GM23338 (cell line): ENCODE measurements around the gene THRB. TPM values are rescaled to one million over a fixed set of nuclear protein-coding genes. Genes with fewer than 3 reads are reported as not detected.

ENCODE experiments used
- ATAC-seq: fragments of 200-7000 bp; cut with Tn5 transposase; 3 replicates; pipeline ENCODE4 v1.9.1; 2020
- DNase-seq: peaks from one replicate; pipeline ENCODE4 v3.0.0-alpha.2; 2015; ENCODE audit warnings: low spot score
- H2AFZ ChIP-seq: fragments of 200-600 bp; sonication (generic); 2 replicates; pipeline ENCODE4 v1.8.0; 2016; ENCODE audit warnings: antibody characterized with exemption, mild to moderate bottlenecking, moderate library complexity
- H3F3A ChIP-seq: fragments of 200-600 bp; sonication (generic); replicated peaks from 2 replicates; pipeline ENCODE4 v1.8.0; 2017; ENCODE audit warnings: antibody characterized with exemption, mixed run types, low read depth
- H3K27ac ChIP-seq: fragments of 200-600 bp; sonication (generic); 2 replicates; pipeline ENCODE4 v1.6.1; 2016; ENCODE audit warnings: low read depth
- H3K27me3 ChIP-seq: fragments of 200-600 bp; sonication (generic); 2 replicates; pipeline ENCODE4 v1.8.0; 2016; ENCODE audit warnings: mild to moderate bottlenecking, mixed run types, moderate library complexity; ENCODE audit not compliant: insufficient read depth
- H3K36me3 ChIP-seq: fragments of 200-600 bp; sonication (generic); 2 replicates; pipeline ENCODE4 v1.8.0; 2016; ENCODE audit warnings: mild to moderate bottlenecking; ENCODE audit not compliant: insufficient read depth
- H3K4me1 ChIP-seq: fragments of 200-600 bp; sonication (generic); 2 replicates; pipeline ENCODE4 v1.8.0; 2016; ENCODE audit warnings: mild to moderate bottlenecking, moderate library complexity; ENCODE audit not compliant: insufficient read depth
- H3K4me2 ChIP-seq: fragments of 200-600 bp; sonication (generic); 2 replicates; pipeline ENCODE4 v1.7.1; 2017; ENCODE audit warnings: mixed run types
- H3K4me3 ChIP-seq: fragments of 200-600 bp; sonication (generic); 2 replicates; pipeline ENCODE4 v1.6.1; 2016; ENCODE audit warnings: mixed run types
- H3K79me2 ChIP-seq: fragments of 200-600 bp; sonication (generic); replicated peaks from 2 replicates; pipeline ENCODE4 v1.8.0; 2017; ENCODE audit warnings: mild to moderate bottlenecking; ENCODE audit not compliant: insufficient read depth
- H3K9me2 ChIP-seq: fragments of 200-600 bp; sonication (generic); 2 replicates; pipeline ENCODE4 v1.8.0; 2017; ENCODE audit not compliant: insufficient read depth
- H4K20me1 ChIP-seq: fragments of 200-600 bp; sonication (generic); replicated peaks from 2 replicates; pipeline ENCODE4 v1.8.0; 2017; ENCODE audit warnings: mild to moderate bottlenecking; ENCODE audit not compliant: insufficient read depth
- H3K27ac Mint-ChIP-seq: 2 replicates; pipeline ENCODE4 v1.8.0; 2020; ENCODE audit warnings: inconsistent platforms, mild to moderate bottlenecking, moderate library complexity, mixed read lengths
- H3K27me3 Mint-ChIP-seq: 3 replicates; pipeline ENCODE4 v1.8.0; 2022; ENCODE audit warnings: low read depth, mild to moderate bottlenecking, moderate library complexity, mixed read lengths, inconsistent platforms; ENCODE audit not compliant: insufficient read depth, poor library complexity
- H3K36me3 Mint-ChIP-seq: 3 replicates; pipeline ENCODE4 v1.8.0; 2021; ENCODE audit warnings: low read depth, mild to moderate bottlenecking, inconsistent platforms, moderate library complexity, mixed read lengths
- H3K4me1 Mint-ChIP-seq: 3 replicates; pipeline ENCODE4 v1.8.0; 2020; ENCODE audit warnings: mild to moderate bottlenecking, inconsistent platforms, mixed read lengths
- H3K4me3 Mint-ChIP-seq: 3 replicates; pipeline ENCODE4 v1.8.0; 2021; ENCODE audit warnings: moderate library complexity, mild to moderate bottlenecking, inconsistent platforms, mixed read lengths
- H3K9me3 Mint-ChIP-seq: 3 replicates; pipeline ENCODE4 v1.8.0; 2020; ENCODE audit warnings: moderate library complexity, mild to moderate bottlenecking, inconsistent platforms, mixed read lengths
- EZH2 ChIP-seq: fragments of 200-600 bp; sonication (generic); IDR thresholded peaks from one replicate; pipeline ENCODE4 v1.8.0; 2017; ENCODE audit warnings: antibody characterized with exemption, mild to moderate bottlenecking, low read depth; ENCODE audit not compliant: unreplicated experiment
- EZH2phosphoT487 ChIP-seq: fragments of 200-600 bp; sonication (generic); IDR thresholded peaks from one replicate; pipeline ENCODE4 v1.8.1; 2018; ENCODE audit warnings: antibody characterized with exemption; ENCODE audit not compliant: unreplicated experiment
- JUNB ChIP-seq: IDR thresholded peaks from one replicate; pipeline ENCODE4 v1.6.1; 2016; ENCODE audit warnings: antibody characterized with exemption; ENCODE audit not compliant: unreplicated experiment
- NANOG ChIP-seq: IDR thresholded peaks from 2 replicates; pipeline ENCODE4 v1.6.1; 2016; ENCODE audit warnings: antibody characterized with exemption, borderline replicate concordance
- POLR2AphosphoS5 ChIP-seq: IDR thresholded peaks from 2 replicates; pipeline ENCODE4 v1.6.1; 2016; ENCODE audit warnings: antibody characterized with exemption, low read depth
- ZNF114 ChIP-seq: fragments of 250-450 bp; sonication (Bioruptor Pico); IDR thresholded peaks from 2 replicates; pipeline ENCODE4 v1.5.0; 2020; ENCODE audit warnings: mild to moderate bottlenecking, moderate library complexity
- ZNF331 ChIP-seq: fragments of 250-450 bp; sonication (Bioruptor Pico); IDR thresholded peaks from 2 replicates; pipeline ENCODE4 v1.5.0; 2020; ENCODE audit warnings: low read depth, mild to moderate bottlenecking, moderate library complexity
- polyA plus RNA-seq: library from polyadenylated mRNA; unstranded; fragments of >200 nt; fragmentation: Nextera tagmentation; extraction: Ambion mirVana; gene quantifications from 2 replicates; pipeline ENCODE4 v1.2.1, GENCODE V29; 2016
- total RNA-seq: library from RNA; depleted of rRNA; stranded (reverse); fragments of >200 nt; shearing (Covaris generic); gene quantifications from 2 replicates; pipeline ENCODE4 v1.2.3, GENCODE V29; 2014
- TF ChIP-seq, protein P1 (sequence below): IDR thresholded peaks from one replicate; pipeline ENCODE4 v1.6.1; 2018; ENCODE audit warnings: antibody characterized with exemption; ENCODE audit not compliant: unreplicated experiment
- TF ChIP-seq, protein P2 (sequence below), 2 experiments: fragments of 200-600 bp in 1 of 2; sonication (generic) in 1 of 2; conservative IDR thresholded peaks; 2 replicates each; pipeline versions ENCODE4 v1.5.1 to v1.6.1; 2016 to 2017; ENCODE audit warnings: antibody characterized with exemption in 2 of 2, low read depth in 2 of 2, mild to moderate bottlenecking in 2 of 2, moderate library complexity in 1 of 2
- TF ChIP-seq, protein P3 (sequence below): fragments of 250-450 bp; sonication (Bioruptor Pico); IDR thresholded peaks from 2 replicates; pipeline ENCODE4 v1.5.0; 2020; ENCODE audit warnings: mild to moderate bottlenecking, moderate library complexity

THRB gene
- total and polyA plus RNA-seq, 2 experiments from 2014 or later, result 1.7 to 3.2 TPM

DNA sequence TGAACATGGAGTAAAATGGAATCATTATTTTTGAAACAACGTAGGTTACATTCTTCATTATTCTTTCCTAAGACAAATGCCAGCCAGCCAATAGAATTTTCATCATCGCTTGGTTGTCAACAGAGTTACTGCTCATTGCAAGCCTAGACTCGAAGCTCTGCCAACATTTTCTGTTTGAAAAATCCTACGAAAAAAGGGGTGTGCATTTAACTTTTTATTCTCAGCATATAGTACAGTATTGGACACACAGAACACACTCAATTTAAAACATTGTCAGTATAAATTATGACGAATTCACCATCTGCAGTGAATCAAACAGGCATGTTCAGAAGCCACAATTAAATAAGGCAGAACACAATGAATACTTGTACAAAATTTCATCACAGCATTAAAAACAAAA, 317.4 kb downstream of the THRB start:
- Mint-ChIP-seq H3K36me3 (no peaks in the 10 kb centered on the region), H3K27me3 (no peaks in the 10 kb centered on the region), H3K27ac (no peak overlapping the region; the same call in 1 of the 2 replicates), H3K4me1 (peaks cover 14% of the 10 kb centered on the region), H3K9me3 (no peaks in the 10 kb centered on the region), H3K4me3 (no peak overlapping the region)
- no peak overlapping the region for H3K27ac ChIP-seq
- DNase-seq, result no peak
- no peaks in the 10 kb centered on the region for H3K36me3 ChIP-seq
- no peaks in the 10 kb centered on the region for H3K27me3 ChIP-seq
- H3K4me2 ChIP-seq, result no peak overlapping the region
- peaks cover 9% of the 10 kb centered on the region; the same call in 1 of the 2 replicates for H3K9me2 ChIP-seq
- H4K20me1 ChIP-seq, result no peaks in the 10 kb centered on the region
- ATAC-seq, result no peak
- H3K79me2 ChIP-seq, result no peaks in the 10 kb centered on the region
- no peak overlapping the region for H3K4me3 ChIP-seq
- no peak overlapping the region for H2AFZ ChIP-seq
- TF ChIP-seq JUNB (no peak), ZNF114 (CRISPR knock-in tag) (no peak)
- TF ChIP-seq, protein P1, sequence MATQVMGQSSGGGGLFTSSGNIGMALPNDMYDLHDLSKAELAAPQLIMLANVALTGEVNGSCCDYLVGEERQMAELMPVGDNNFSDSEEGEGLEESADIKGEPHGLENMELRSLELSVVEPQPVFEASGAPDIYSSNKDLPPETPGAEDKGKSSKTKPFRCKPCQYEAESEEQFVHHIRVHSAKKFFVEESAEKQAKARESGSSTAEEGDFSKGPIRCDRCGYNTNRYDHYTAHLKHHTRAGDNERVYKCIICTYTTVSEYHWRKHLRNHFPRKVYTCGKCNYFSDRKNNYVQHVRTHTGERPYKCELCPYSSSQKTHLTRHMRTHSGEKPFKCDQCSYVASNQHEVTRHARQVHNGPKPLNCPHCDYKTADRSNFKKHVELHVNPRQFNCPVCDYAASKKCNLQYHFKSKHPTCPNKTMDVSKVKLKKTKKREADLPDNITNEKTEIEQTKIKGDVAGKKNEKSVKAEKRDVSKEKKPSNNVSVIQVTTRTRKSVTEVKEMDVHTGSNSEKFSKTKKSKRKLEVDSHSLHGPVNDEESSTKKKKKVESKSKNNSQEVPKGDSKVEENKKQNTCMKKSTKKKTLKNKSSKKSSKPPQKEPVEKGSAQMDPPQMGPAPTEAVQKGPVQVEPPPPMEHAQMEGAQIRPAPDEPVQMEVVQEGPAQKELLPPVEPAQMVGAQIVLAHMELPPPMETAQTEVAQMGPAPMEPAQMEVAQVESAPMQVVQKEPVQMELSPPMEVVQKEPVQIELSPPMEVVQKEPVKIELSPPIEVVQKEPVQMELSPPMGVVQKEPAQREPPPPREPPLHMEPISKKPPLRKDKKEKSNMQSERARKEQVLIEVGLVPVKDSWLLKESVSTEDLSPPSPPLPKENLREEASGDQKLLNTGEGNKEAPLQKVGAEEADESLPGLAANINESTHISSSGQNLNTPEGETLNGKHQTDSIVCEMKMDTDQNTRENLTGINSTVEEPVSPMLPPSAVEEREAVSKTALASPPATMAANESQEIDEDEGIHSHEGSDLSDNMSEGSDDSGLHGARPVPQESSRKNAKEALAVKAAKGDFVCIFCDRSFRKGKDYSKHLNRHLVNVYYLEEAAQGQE, result no peak
- no peaks in the 10 kb centered on the region for H3F3A ChIP-seq
- peaks cover 14% of the 10 kb centered on the region for H3K4me1 ChIP-seq

DNA sequence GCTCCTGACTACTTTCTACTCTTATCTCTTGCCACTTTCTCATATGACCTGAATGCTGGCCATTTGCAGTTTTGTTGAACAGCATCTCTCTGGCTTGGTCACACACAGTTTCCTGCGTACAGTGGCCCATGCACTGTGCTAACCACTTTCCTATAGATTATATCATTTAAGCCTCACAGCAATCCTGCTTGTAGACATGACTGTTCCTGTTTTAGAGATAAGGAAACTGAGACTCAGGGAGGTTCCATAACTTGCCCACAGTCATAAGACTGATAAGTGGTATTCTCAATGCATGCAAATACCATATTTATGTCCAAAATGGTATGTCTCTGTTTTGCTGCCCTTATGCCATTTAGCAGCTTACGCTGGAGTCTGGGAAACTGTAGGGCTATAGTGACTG, 320.0 kb downstream of the THRB start:
- Mint-ChIP-seq H3K27me3 (no peaks in the 10 kb centered on the region), H3K9me3 (no peaks in the 10 kb centered on the region), H3K4me1 (peaks cover 16% of the 10 kb centered on the region), H3K4me3 (no peak overlapping the region), H3K36me3 (no peaks in the 10 kb centered on the region), H3K27ac (no peak overlapping the region)
- H3K27me3 ChIP-seq, result no peaks in the 10 kb centered on the region
- no peak for ATAC-seq
- H3F3A ChIP-seq, result no peaks in the 10 kb centered on the region
- H3K36me3 ChIP-seq, result no peaks in the 10 kb centered on the region
- H3K4me1 ChIP-seq, result peaks cover 18% of the 10 kb centered on the region
- no peak for DNase-seq
- H3K4me2 ChIP-seq, result no peak overlapping the region
- H4K20me1 ChIP-seq, result no peaks in the 10 kb centered on the region
- no peak overlapping the region for H3K27ac ChIP-seq
- H3K79me2 ChIP-seq, result no peaks in the 10 kb centered on the region
- H2AFZ ChIP-seq, result no peak overlapping the region
- peaks cover 9% of the 10 kb centered on the region; the same call in 1 of the 2 replicates for H3K9me2 ChIP-seq
- H3K4me3 ChIP-seq, result no peak overlapping the region
- TF ChIP-seq, protein P2, sequence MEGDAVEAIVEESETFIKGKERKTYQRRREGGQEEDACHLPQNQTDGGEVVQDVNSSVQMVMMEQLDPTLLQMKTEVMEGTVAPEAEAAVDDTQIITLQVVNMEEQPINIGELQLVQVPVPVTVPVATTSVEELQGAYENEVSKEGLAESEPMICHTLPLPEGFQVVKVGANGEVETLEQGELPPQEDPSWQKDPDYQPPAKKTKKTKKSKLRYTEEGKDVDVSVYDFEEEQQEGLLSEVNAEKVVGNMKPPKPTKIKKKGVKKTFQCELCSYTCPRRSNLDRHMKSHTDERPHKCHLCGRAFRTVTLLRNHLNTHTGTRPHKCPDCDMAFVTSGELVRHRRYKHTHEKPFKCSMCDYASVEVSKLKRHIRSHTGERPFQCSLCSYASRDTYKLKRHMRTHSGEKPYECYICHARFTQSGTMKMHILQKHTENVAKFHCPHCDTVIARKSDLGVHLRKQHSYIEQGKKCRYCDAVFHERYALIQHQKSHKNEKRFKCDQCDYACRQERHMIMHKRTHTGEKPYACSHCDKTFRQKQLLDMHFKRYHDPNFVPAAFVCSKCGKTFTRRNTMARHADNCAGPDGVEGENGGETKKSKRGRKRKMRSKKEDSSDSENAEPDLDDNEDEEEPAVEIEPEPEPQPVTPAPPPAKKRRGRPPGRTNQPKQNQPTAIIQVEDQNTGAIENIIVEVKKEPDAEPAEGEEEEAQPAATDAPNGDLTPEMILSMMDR (conservative IDR thresholded peaks at IDR 0.05; ENCODE audit: low read depth in 2 of 2), result no peak
- TF ChIP-seq POLR2AphosphoS5 (no peak), EZH2phosphoT487 (no peak), ZNF331 (CRISPR knock-in tag) (no peak), EZH2 (no peak), NANOG (no peak)
- TF ChIP-seq, protein P3, sequence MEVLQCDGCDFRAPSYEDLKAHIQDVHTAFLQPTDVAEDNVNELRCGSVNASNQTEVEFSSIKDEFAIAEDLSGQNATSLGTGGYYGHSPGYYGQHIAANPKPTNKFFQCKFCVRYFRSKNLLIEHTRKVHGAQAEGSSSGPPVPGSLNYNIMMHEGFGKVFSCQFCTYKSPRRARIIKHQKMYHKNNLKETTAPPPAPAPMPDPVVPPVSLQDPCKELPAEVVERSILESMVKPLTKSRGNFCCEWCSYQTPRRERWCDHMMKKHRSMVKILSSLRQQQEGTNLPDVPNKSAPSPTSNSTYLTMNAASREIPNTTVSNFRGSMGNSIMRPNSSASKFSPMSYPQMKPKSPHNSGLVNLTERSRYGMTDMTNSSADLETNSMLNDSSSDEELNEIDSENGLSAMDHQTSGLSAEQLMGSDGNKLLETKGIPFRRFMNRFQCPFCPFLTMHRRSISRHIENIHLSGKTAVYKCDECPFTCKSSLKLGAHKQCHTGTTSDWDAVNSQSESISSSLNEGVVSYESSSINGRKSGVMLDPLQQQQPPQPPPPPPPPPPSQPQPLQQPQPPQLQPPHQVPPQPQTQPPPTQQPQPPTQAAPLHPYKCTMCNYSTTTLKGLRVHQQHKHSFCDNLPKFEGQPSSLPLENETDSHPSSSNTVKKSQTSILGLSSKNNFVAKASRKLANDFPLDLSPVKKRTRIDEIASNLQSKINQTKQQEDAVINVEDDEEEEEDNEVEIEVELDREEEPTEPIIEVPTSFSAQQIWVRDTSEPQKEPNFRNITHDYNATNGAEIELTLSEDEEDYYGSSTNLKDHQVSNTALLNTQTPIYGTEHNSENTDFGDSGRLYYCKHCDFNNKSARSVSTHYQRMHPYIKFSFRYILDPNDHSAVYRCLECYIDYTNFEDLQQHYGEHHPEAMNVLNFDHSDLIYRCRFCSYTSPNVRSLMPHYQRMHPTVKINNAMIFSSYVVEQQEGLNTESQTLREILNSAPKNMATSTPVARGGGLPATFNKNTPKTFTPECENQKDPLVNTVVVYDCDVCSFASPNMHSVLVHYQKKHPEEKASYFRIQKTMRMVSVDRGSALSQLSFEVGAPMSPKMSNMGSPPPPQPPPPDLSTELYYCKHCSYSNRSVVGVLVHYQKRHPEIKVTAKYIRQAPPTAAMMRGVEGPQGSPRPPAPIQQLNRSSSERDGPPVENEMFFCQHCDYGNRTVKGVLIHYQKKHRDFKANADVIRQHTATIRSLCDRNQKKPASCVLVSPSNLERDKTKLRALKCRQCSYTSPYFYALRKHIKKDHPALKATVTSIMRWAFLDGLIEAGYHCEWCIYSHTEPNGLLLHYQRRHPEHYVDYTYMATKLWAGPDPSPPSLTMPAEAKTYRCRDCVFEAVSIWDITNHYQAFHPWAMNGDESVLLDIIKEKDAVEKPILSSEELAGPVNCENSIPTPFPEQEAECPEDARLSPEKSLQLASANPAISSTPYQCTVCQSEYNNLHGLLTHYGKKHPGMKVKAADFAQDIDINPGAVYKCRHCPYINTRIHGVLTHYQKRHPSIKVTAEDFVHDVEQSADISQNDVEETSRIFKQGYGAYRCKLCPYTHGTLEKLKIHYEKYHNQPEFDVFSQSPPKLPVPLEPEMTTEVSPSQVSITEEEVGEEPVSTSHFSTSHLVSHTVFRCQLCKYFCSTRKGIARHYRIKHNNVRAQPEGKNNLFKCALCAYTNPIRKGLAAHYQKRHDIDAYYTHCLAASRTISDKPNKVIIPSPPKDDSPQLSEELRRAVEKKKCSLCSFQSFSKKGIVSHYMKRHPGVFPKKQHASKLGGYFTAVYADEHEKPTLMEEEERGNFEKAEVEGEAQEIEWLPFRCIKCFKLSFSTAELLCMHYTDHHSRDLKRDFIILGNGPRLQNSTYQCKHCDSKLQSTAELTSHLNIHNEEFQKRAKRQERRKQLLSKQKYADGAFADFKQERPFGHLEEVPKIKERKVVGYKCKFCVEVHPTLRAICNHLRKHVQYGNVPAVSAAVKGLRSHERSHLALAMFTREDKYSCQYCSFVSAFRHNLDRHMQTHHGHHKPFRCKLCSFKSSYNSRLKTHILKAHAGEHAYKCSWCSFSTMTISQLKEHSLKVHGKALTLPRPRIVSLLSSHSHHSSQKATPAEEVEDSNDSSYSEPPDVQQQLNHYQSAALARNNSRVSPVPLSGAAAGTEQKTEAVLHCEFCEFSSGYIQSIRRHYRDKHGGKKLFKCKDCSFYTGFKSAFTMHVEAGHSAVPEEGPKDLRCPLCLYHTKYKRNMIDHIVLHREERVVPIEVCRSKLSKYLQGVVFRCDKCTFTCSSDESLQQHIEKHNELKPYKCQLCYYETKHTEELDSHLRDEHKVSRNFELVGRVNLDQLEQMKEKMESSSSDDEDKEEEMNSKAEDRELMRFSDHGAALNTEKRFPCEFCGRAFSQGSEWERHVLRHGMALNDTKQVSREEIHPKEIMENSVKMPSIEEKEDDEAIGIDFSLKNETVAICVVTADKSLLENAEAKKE (CRISPR knock-in tag), result no peak
